SU-DHL-6 (cell line): ENCODE measurements around the gene DNAH17.

ENCODE experiments used
- H2AFZ ChIP-seq: fragments of 200-600 bp; sonication (generic); 2 replicates; pipeline ENCODE4 v1.6.1; 2014; ENCODE audit warnings: low read depth, mild to moderate bottlenecking, moderate library complexity, mixed read lengths, antibody characterized with exemption, low read length; ENCODE audit not compliant: severe bottlenecking
- H3F3A ChIP-seq: fragments of 200-600 bp; shearing (Covaris generic); 2 replicates; pipeline ENCODE4 v1.6.0; 2016; ENCODE audit warnings: antibody characterized with exemption, mild to moderate bottlenecking; ENCODE audit not compliant: insufficient read depth
- H3K27ac ChIP-seq: fragments of 200-600 bp; sonication (generic); 2 replicates; pipeline ENCODE4 v1.5.1; 2016; ENCODE audit warnings: low read depth, mild to moderate bottlenecking, low read length, moderate library complexity, mixed read lengths
- H3K27me3 ChIP-seq: fragments of 200-600 bp; sonication (generic), shearing (Covaris generic); 2 replicates; pipeline ENCODE4 v1.6.0; 2014; ENCODE audit warnings: mild to moderate bottlenecking, low read length
- H3K36me3 ChIP-seq: fragments of 200-600 bp; sonication (generic); 2 replicates; pipeline ENCODE4 v1.6.1; 2014; ENCODE audit warnings: mild to moderate bottlenecking, low read length, mixed read lengths
- H3K4me2 ChIP-seq: fragments of 300-600, 200-600 bp; shearing (Covaris generic), sonication (generic); 2 replicates; pipeline ENCODE4 v1.6.0; 2014; ENCODE audit warnings: low read length, low read depth, mild to moderate bottlenecking; ENCODE audit not compliant: poor library complexity, severe bottlenecking
- H3K4me3 ChIP-seq: fragments of 200-600 bp; sonication (generic); 2 replicates; pipeline ENCODE4 v1.5.1; 2014; ENCODE audit warnings: antibody characterized with exemption, low read length, mild to moderate bottlenecking, mixed read lengths; ENCODE audit not compliant: insufficient read depth, poor library complexity, severe bottlenecking
- H3K79me2 ChIP-seq: fragments of 200-600 bp; sonication (generic); 2 replicates; pipeline ENCODE4 v1.6.1; 2014; ENCODE audit warnings: mild to moderate bottlenecking, low read length, moderate library complexity; ENCODE audit not compliant: insufficient read depth
- H3K9ac ChIP-seq: fragments of 200-600 bp; sonication (generic); 2 replicates; pipeline ENCODE4 v1.7.0; 2014; ENCODE audit warnings: mild to moderate bottlenecking, low read length
- H3K9me2 ChIP-seq: fragments of 200-600 bp; sonication (generic); replicated peaks from 2 replicates; pipeline ENCODE4 v1.6.1; 2014; ENCODE audit warnings: low read length; ENCODE audit not compliant: insufficient read depth
- H3K9me3 ChIP-seq: fragments of 200-600 bp; sonication (generic); 2 replicates; pipeline ENCODE4 v1.6.1; 2014; ENCODE audit warnings: low read length, mixed read lengths; ENCODE audit not compliant: insufficient read depth
- H4K20me1 ChIP-seq: fragments of 200-600 bp; sonication (generic); 2 replicates; pipeline ENCODE4 v1.6.1; 2014; ENCODE audit warnings: low read depth, mild to moderate bottlenecking, antibody characterized with exemption, low read length, moderate library complexity, mixed read lengths
- CTCF ChIP-seq: fragments of 200-600 bp; sonication (generic); IDR thresholded peaks from one replicate; pipeline ENCODE4 v1.5.1; 2017; ENCODE audit warnings: antibody characterized with exemption, mild to moderate bottlenecking, low read length, moderate library complexity; ENCODE audit not compliant: insufficient read depth, poor library complexity, severe bottlenecking
- EZH2phosphoT487 ChIP-seq: fragments of 200-600 bp; sonication (generic), shearing (Covaris generic); conservative IDR thresholded peaks from 2 replicates; pipeline ENCODE4 v1.6.1; 2018; ENCODE audit warnings: mild to moderate bottlenecking, antibody characterized with exemption, low read length, moderate library complexity, mixed read lengths

DNAH17 gene

GRCh38 chr17:78395155-78395554 is 182.0 kb downstream of the DNAH17 start:
- no peak for TF ChIP-seq CTCF
- Histone ChIP-seq H3K9me3 (no peaks in the 10 kb centered on the region), H3K27ac (no peak overlapping the region), H3K79me2 (peaks cover 24% of the 10 kb centered on the region), H3F3A (no peaks in the 10 kb centered on the region), H3K4me2 (no peak overlapping the region), H4K20me1 (no peaks in the 10 kb centered on the region), H3K9ac (no peak overlapping the region), H3K9me2 (no peaks in the 10 kb centered on the region), H2AFZ (no peak overlapping the region), H3K27me3 (no peaks in the 10 kb centered on the region), H3K36me3 (no peaks in the 10 kb centered on the region), H3K4me3 (no peak overlapping the region)

- Histone ChIP-seq H3K9me3 (no peaks in the 10 kb centered on the region), H3K4me2 (no peak overlapping the region), H3K9ac (no peak overlapping the region), H3K27ac (no peak overlapping the region), H4K20me1 (no peaks in the 10 kb centered on the region), H3F3A (no peaks in the 10 kb centered on the region), H3K27me3 (no peaks in the 10 kb centered on the region), H3K9me2 (no peaks in the 10 kb centered on the region), H3K79me2 (peaks cover 30% of the 10 kb centered on the region), H3K36me3 (no peaks in the 10 kb centered on the region), H2AFZ (no peak overlapping the region), H3K4me3 (no peak overlapping the region)
- TF ChIP-seq EZH2phosphoT487 (no peak), CTCF (no peak)
Observed at GRCh38 chr17:78394209-78394608, 183.0 kb downstream of the DNAH17 start.

- no peak overlapping the region for H3K27ac ChIP-seq
- TF ChIP-seq CTCF (no peak), EZH2phosphoT487 (no peak)
- no peaks in the 10 kb centered on the region for H3K9me2 ChIP-seq
- no peaks in the 10 kb centered on the region for H4K20me1 ChIP-seq
- no peaks in the 10 kb centered on the region for H3K36me3 ChIP-seq
- H3K4me2 ChIP-seq = no peak overlapping the region
- no peaks in the 10 kb centered on the region for H3K9me3 ChIP-seq
- peaks cover 37% of the 10 kb centered on the region for H3K79me2 ChIP-seq
- H3K27me3 ChIP-seq = no peaks in the 10 kb centered on the region
- no peak overlapping the region for H2AFZ ChIP-seq
- H3F3A ChIP-seq = peaks cover 2% of the 10 kb centered on the region
- H3K4me3 ChIP-seq = no peak overlapping the region
- H3K9ac ChIP-seq = no peak overlapping the region
Observed at GRCh38 chr17:78393575-78393974, 183.6 kb downstream of the DNAH17 start.

GRCh38 chr17:78392295-78392694 is 184.9 kb downstream of the DNAH17 start:
- H3K9me2 ChIP-seq = no peaks in the 10 kb centered on the region
- no peak overlapping the region for H3K27ac ChIP-seq
- peaks cover 11% of the 10 kb centered on the region for H3F3A ChIP-seq
- no peaks in the 10 kb centered on the region for H4K20me1 ChIP-seq
- H3K27me3 ChIP-seq = no peaks in the 10 kb centered on the region
- H3K4me3 ChIP-seq = no peak overlapping the region
- no peak overlapping the region for H2AFZ ChIP-seq
- no peaks in the 10 kb centered on the region for H3K36me3 ChIP-seq
- H3K4me2 ChIP-seq = no peak overlapping the region
- peaks cover 49% of the 10 kb centered on the region for H3K79me2 ChIP-seq
- no peak overlapping the region for H3K9ac ChIP-seq
- no peaks in the 10 kb centered on the region for H3K9me3 ChIP-seq
- TF ChIP-seq EZH2phosphoT487 (no peak), CTCF (no peak)
